HepG2 (cell line): ENCODE results near the gene SLC44A4. TPM values are rescaled to one million over a fixed set of nuclear protein-coding genes. Genes with fewer than 3 reads are reported as not detected.
A peak's percentile ranks its signal among the peaks of the same experiment; 100 is the strongest.

Experiments
- BCL3 ChIP-seq: sonication (generic); formaldehyde crosslinking; IDR thresholded peaks from 2 replicates; pipeline ENCODE4 v1.5.1; 2020; ENCODE audit warnings: mild to moderate bottlenecking, missing genetic modification reagents, moderate library complexity
- CBX5 ChIP-seq: sonication (generic); formaldehyde crosslinking; IDR thresholded peaks from 2 replicates; pipeline ENCODE4 v1.4.0; 2020; ENCODE audit warnings: missing genetic modification reagents, borderline replicate concordance
- CEBPG ChIP-seq: IDR thresholded peaks from 2 replicates; pipeline ENCODE4 v1.6.1; 2016
- DNMT1 ChIP-seq: sonication (generic); formaldehyde crosslinking; IDR thresholded peaks from 2 replicates; pipeline ENCODE4 v1.5.1; 2020; ENCODE audit warnings: mild to moderate bottlenecking, missing genetic modification reagents
- JUND ChIP-seq: sonication (generic); formaldehyde crosslinking; IDR thresholded peaks from 2 replicates; pipeline ENCODE4 v1.8.0; 2022; ENCODE audit warnings: mild to moderate bottlenecking, missing genetic modification reagents
- KDM5A ChIP-seq: fragments of 200-600 bp; sonication (generic); IDR thresholded peaks from 2 replicates; pipeline ENCODE4 v1.7.0; 2018; ENCODE audit warnings: antibody characterized with exemption, mild to moderate bottlenecking, low read length, borderline replicate concordance
- NPAS2 ChIP-seq: sonication (generic); formaldehyde crosslinking; IDR thresholded peaks from 2 replicates; pipeline ENCODE4 v1.8.0; 2022; ENCODE audit warnings: mild to moderate bottlenecking, missing genetic modification reagents, borderline replicate concordance
- NR2F2 ChIP-seq: IDR thresholded peaks from 2 replicates; pipeline ENCODE4 v1.6.1; 2012; ENCODE audit warnings: low read depth, inconsistent platforms, borderline replicate concordance
- RARA ChIP-seq: IDR thresholded peaks from 2 replicates; pipeline ENCODE4 v1.6.1; 2016; ENCODE audit warnings: missing genetic modification reagents, missing compliant biosample characterization
- REXO4 ChIP-seq: sonication (generic); formaldehyde crosslinking; IDR thresholded peaks from 2 replicates; pipeline ENCODE4 v1.8.0; 2022; ENCODE audit warnings: missing genetic modification reagents, mild to moderate bottlenecking, borderline replicate concordance
- RFX3 ChIP-seq: IDR thresholded peaks from 2 replicates; pipeline ENCODE4 v1.6.1; 2016; ENCODE audit warnings: missing biosample characterization, missing genetic modification reagents
- STAG1 ChIP-seq: sonication (generic); formaldehyde crosslinking; IDR thresholded peaks from 2 replicates; pipeline ENCODE4 v1.4.0; 2020; ENCODE audit warnings: missing genetic modification reagents
- ZBTB42 ChIP-seq: sonication (generic); formaldehyde crosslinking; IDR thresholded peaks from 2 replicates; pipeline ENCODE4 v1.5.0; 2020; ENCODE audit warnings: mild to moderate bottlenecking, missing genetic modification reagents
- ZEB1 ChIP-seq: IDR thresholded peaks from 2 replicates; pipeline ENCODE4 v1.6.1; 2012; ENCODE audit warnings: mild to moderate bottlenecking, low read depth, inconsistent platforms; ENCODE audit not compliant: insufficient replicate concordance
- ZFP36 ChIP-seq: fragments of 150-350 bp; IDR thresholded peaks from 2 replicates; pipeline ENCODE4 v1.6.1; 2018; ENCODE audit warnings: borderline replicate concordance, low read length, low read depth; ENCODE audit not compliant: partially characterized antibody
- ZNF138 ChIP-seq: sonication (generic); formaldehyde crosslinking; IDR thresholded peaks from 2 replicates; pipeline ENCODE4 v1.5.0; 2020; ENCODE audit warnings: mild to moderate bottlenecking, low read depth, missing genetic modification reagents
- ZNF484 ChIP-seq: sonication (generic); formaldehyde crosslinking; IDR thresholded peaks from 2 replicates; pipeline ENCODE4 v1.5.1; 2020; ENCODE audit warnings: mild to moderate bottlenecking, low read depth, missing genetic modification reagents, borderline replicate concordance
- ZNF607 ChIP-seq: sonication (generic); formaldehyde crosslinking; IDR thresholded peaks from 2 replicates; pipeline ENCODE4 v1.5.1; 2020; ENCODE audit warnings: missing genetic modification reagents, mild to moderate bottlenecking, borderline replicate concordance
- polyA plus RNA-seq, 8 experiments: library from polyadenylated mRNA; depleted of rRNA in 3 of 8; stranded (reverse) in 7 of 8; unstranded in 1 of 8; fragments of >200 nt; fragmentation: Illumina TruSeq in 4 of 8; extraction: Trizol in 4 of 8; gene quantifications; 2 replicates each; pipeline versions ENCODE4 v1.2.1 to v1.2.3, GENCODE V29; 2011 to 2016; ENCODE audit warnings: low read depth in 4 of 8, missing spikeins in 1 of 8, mixed read lengths in 1 of 8; ENCODE audit not compliant: insufficient read depth in 1 of 8
- total RNA-seq, 5 experiments: library from RNA; depleted of rRNA; stranded (reverse); fragments of >200 nt; fragmentation: Illumina TruSeq; extraction: Trizol; gene quantifications; 2 replicates each; pipeline ENCODE4 v1.2.3, GENCODE V29; 2016; ENCODE audit warnings: low read depth in 1 of 5
- TF ChIP-seq, protein P1 (sequence below): sonication (generic); formaldehyde crosslinking; IDR thresholded peaks from 2 replicates; pipeline ENCODE4 v1.4.0; 2020; ENCODE audit warnings: missing genetic modification reagents
- TF ChIP-seq, protein P2 (sequence below): sonication (generic); formaldehyde crosslinking; IDR thresholded peaks from 2 replicates; pipeline ENCODE4 v1.8.1; 2023; ENCODE audit warnings: mild to moderate bottlenecking, missing genetic modification reagents, borderline replicate concordance
- TF ChIP-seq, protein P3 (sequence below): IDR thresholded peaks from 2 replicates; pipeline ENCODE4 v1.6.1; 2016; ENCODE audit warnings: missing compliant biosample characterization, missing genetic modification reagents, borderline replicate concordance
- TF ChIP-seq, protein P4 (sequence below): sonication (generic); formaldehyde crosslinking; IDR thresholded peaks from 2 replicates; pipeline ENCODE4 v1.5.0; 2020; ENCODE audit warnings: mild to moderate bottlenecking, missing genetic modification reagents

Gene SLC44A4
- total and polyA plus RNA-seq, 2 of the 13 experiments (the other 11 are each of a cell fraction or from before 2014, with no cell fraction given): 3.5 to 5.9 TPM

DNA sequence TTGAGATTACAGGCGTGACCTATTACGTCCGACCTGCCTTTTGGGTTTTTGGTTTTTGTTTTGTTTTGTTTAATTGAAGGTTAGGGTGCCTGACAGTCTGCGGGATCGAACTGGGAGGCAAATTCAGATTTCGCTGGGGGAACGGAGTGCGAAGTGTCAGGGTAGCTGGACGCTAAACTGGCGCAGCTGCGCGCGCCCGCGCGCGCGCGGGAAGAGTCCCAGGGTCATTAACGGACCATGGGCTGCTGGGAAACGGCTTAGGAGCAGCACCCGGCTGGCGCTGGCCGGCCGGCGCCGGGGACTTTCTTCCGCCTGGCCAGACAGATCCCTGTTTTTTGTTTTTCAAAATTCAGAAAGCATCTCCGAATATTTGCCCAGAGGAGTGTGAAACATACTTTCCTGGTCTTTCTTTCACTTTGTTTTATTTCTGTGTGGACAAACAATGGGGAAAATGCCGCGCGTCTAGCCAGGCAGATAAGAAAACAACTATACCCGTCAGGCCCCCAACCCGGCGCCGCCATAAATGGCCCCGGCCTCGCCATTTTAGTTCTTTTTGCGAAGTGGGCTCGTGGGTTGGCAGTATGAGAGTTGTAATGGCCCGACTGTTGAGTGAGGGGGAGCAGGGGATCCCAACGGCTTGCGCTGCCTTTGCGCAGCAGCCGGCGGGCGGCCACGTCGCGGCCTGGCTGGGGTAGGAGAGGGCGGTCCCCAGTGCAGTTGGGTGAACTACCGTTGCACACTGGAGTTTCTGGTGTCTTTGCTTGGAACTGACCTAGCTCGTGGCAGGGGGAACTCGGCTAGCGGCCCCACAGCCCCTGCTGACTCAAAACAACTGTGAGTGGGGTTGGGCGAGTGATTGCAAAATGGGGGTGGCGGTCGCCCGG lies 44.2 kb downstream of the SLC44A4 start (continued):
- TF ChIP-seq, protein P1, sequence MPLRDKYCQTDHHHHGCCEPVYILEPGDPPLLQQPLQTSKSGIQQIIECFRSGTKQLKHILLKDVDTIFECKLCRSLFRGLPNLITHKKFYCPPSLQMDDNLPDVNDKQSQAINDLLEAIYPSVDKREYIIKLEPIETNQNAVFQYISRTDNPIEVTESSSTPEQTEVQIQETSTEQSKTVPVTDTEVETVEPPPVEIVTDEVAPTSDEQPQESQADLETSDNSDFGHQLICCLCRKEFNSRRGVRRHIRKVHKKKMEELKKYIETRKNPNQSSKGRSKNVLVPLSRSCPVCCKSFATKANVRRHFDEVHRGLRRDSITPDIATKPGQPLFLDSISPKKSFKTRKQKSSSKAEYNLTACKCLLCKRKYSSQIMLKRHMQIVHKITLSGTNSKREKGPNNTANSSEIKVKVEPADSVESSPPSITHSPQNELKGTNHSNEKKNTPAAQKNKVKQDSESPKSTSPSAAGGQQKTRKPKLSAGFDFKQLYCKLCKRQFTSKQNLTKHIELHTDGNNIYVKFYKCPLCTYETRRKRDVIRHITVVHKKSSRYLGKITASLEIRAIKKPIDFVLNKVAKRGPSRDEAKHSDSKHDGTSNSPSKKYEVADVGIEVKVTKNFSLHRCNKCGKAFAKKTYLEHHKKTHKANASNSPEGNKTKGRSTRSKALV (CRISPR knock-in tag): peak; percentile 80; the same call in 1 of the 2 replicates
- TF ChIP-seq RARA (CRISPR knock-in tag) (peak; percentile 32; the same call in 1 of the 2 replicates), REXO4 (CRISPR knock-in tag) (no peak; the same call in 1 of the 2 replicates), ZNF484 (CRISPR knock-in tag) (peak; percentile 90), CBX5 (CRISPR knock-in tag) (peak; percentile 59; the same call in 1 of the 2 replicates), CEBPG (CRISPR knock-in tag) (no peak; the same call in 1 of the 2 replicates), STAG1 (CRISPR knock-in tag) (no peak; the same call in 1 of the 2 replicates), ZNF607 (CRISPR knock-in tag) (peak; percentile 49; the same call in 1 of the 2 replicates), BCL3 (CRISPR knock-in tag) (peak; percentile 76; the same call in 1 of the 2 replicates), JUND (peak; percentile 60), NPAS2 (CRISPR knock-in tag) (no peak), ZFP36 (no peak), ZNF138 (CRISPR knock-in tag) (peak; percentile 69; the same call in 1 of the 2 replicates), ZEB1 (peak; percentile 37), NR2F2 (peak; percentile 68; the same call in 1 of the 2 replicates), ZBTB42 (CRISPR knock-in tag) (peak; percentile 62; the same call in 1 of the 2 replicates), KDM5A (peak; percentile 85), DNMT1 (CRISPR knock-in tag) (no peak; the same call in 1 of the 2 replicates), RFX3 (CRISPR knock-in tag) (no peak; the same call in 1 of the 2 replicates)
- TF ChIP-seq, protein P2, sequence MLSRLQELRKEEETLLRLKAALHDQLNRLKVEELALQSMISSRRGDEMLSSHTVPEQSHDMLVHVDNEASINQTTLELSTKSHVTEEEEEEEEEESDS (CRISPR knock-in tag): peak; percentile 48; the same call in 1 of the 2 replicates
- TF ChIP-seq, protein P3, sequence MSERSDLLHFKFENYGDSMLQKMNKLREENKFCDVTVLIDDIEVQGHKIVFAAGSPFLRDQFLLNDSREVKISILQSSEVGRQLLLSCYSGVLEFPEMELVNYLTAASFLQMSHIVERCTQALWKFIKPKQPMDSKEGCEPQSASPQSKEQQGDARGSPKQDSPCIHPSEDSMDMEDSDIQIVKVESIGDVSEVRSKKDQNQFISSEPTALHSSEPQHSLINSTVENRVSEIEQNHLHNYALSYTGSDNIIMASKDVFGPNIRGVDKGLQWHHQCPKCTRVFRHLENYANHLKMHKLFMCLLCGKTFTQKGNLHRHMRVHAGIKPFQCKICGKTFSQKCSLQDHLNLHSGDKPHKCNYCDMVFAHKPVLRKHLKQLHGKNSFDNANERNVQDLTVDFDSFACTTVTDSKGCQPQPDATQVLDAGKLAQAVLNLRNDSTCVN: no peak
- TF ChIP-seq, protein P4, sequence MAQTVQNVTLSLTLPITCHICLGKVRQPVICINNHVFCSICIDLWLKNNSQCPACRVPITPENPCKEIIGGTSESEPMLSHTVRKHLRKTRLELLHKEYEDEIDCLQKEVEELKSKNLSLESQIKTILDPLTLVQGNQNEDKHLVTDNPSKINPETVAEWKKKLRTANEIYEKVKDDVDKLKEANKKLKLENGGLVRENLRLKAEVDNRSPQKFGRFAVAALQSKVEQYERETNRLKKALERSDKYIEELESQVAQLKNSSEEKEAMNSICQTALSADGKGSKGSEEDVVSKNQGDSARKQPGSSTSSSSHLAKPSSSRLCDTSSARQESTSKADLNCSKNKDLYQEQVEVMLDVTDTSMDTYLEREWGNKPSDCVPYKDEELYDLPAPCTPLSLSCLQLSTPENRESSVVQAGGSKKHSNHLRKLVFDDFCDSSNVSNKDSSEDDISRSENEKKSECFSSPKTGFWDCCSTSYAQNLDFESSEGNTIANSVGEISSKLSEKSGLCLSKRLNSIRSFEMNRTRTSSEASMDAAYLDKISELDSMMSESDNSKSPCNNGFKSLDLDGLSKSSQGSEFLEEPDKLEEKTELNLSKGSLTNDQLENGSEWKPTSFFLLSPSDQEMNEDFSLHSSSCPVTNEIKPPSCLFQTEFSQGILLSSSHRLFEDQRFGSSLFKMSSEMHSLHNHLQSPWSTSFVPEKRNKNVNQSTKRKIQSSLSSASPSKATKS (CRISPR knock-in tag): no peak
